K562 (cell line): ENCODE results near the gene ARHGEF16. TPM values are rescaled to one million over a fixed set of nuclear protein-coding genes. Genes with fewer than 3 reads are reported as not detected.
A peak's percentile ranks its signal among the peaks of the same experiment; 100 is the strongest.

Source experiments
- ATAC-seq: fragments of 200-7000 bp; cut with Tn5 transposase; 3 replicates; pipeline ENCODE4 v1.9.1; 2020; ENCODE audit warnings: moderate library complexity
- BruUV-seq: library from RNA; stranded (reverse); fragments of 400-500 nt; replicated peaks from 2 replicates; lab custom pipeline; 2021; lab: Mats Ljungman, UMichigan
- CTCF ChIA-PET: fragments of 300-600 bp; formaldehyde crosslinking; extraction: SDS; loops from one replicate; lab custom pipeline; 2021; ENCODE audit warnings: low intra/inter-chr PET ratio; lab: Yijun Ruan, JAX
- POLR2A ChIA-PET: fragments of 300-600, 350-650 bp; sonication (Branson Sonifier 250); formaldehyde crosslinking; extraction: SDS; loops from one replicate; lab custom pipeline; 2021; ENCODE audit warnings: antibody characterized with exemption, inconsistent platforms; lab: Yijun Ruan, JAX
- DNase-seq, 4 experiments: peaks; one replicate each; pipeline versions ENCODE4 v3.0.0 to v3.0.0-alpha.2; 2011 to 2018; ENCODE audit warnings: low spot score in 3 of 4, mixed read lengths in 3 of 4; ENCODE audit errors: extremely low read depth in 1 of 4
- FAIRE-seq: peaks from 2 replicates; lab custom pipeline; 2011; peaks lifted over from hg19 to GRCh38; lab: Jason Lieb, UNC
- H2AFZ ChIP-seq: 2 replicates; pipeline ENCODE4 v1.6.0; 2011; ENCODE audit warnings: low read depth, low read length, control low read depth, inconsistent platforms
- H3K27ac ChIP-seq: fragments of 200-600 bp; 3 replicates; pipeline ENCODE4 v1.8.0; 2011; ENCODE audit warnings: low read depth, mild to moderate bottlenecking, control low read depth, inconsistent platforms, low read length, moderate library complexity, mixed read lengths; ENCODE audit errors: extremely low read depth
- H3K27me3 ChIP-seq, 2 experiments: fragments of 300-600 bp in 1 of 2; 2 replicates in 1 of 2; 3 replicates in 1 of 2; pipeline versions ENCODE4 v1.6.0 to v1.8.0; 2011; ENCODE audit warnings: inconsistent platforms in 2 of 2, low read length in 2 of 2, mild to moderate bottlenecking in 1 of 2, mixed read lengths in 1 of 2, moderate library complexity in 1 of 2; ENCODE audit not compliant: control insufficient read depth in 2 of 2, insufficient read depth in 2 of 2
- H3K36me3 ChIP-seq: fragments of 300-600 bp; 3 replicates; pipeline ENCODE4 v1.8.0; 2011; ENCODE audit warnings: mild to moderate bottlenecking, low read length, inconsistent platforms; ENCODE audit not compliant: control insufficient read depth, insufficient read depth
- H3K4me1 ChIP-seq, 2 experiments: fragments of 200-600 bp in 1 of 2; replicated peaks in 1 of 2; 2 replicates in 1 of 2; 3 replicates in 1 of 2; pipeline versions ENCODE4 v1.5.1 to v1.8.0; 2011; ENCODE audit warnings: inconsistent platforms in 2 of 2, low read length in 2 of 2, mild to moderate bottlenecking in 1 of 2, mixed read lengths in 1 of 2, moderate library complexity in 1 of 2; ENCODE audit not compliant: control insufficient read depth in 2 of 2, insufficient read depth in 2 of 2
- H3K4me2 ChIP-seq: 2 replicates; pipeline ENCODE4 v1.6.1; 2011; ENCODE audit warnings: low read length, control low read depth, inconsistent platforms, mixed read lengths; ENCODE audit not compliant: insufficient read depth
- H3K4me3 ChIP-seq: fragments of 200-600 bp; sonication (generic), shearing (Covaris generic); 2 replicates; pipeline ENCODE4 v1.5.1; 2016; ENCODE audit warnings: control low read depth, inconsistent platforms
- H3K79me2 ChIP-seq: fragments of 200-600 bp; 3 replicates; pipeline ENCODE4 v1.8.0; 2011; ENCODE audit warnings: low read length, inconsistent platforms; ENCODE audit not compliant: control insufficient read depth, insufficient read depth
- H3K9ac ChIP-seq, 2 experiments: 2 replicates each; pipeline versions ENCODE4 v1.6.0 to v1.6.1; 2011; ENCODE audit warnings: low read depth in 2 of 2, low read length in 2 of 2, control low read depth in 1 of 2, inconsistent platforms in 1 of 2, mild to moderate bottlenecking in 1 of 2, mixed read lengths in 1 of 2; ENCODE audit not compliant: insufficient read depth in 1 of 2
- H3K9me1 ChIP-seq: one replicate; pipeline ENCODE4 v1.6.0; 2011; ENCODE audit warnings: inconsistent platforms, mild to moderate bottlenecking, low read length, moderate library complexity; ENCODE audit not compliant: control insufficient read depth, insufficient read depth
- H3K9me3 ChIP-seq: replicated peaks from 2 replicates; pipeline ENCODE4 v1.5.1; 2011; ENCODE audit warnings: low read depth, low read length, inconsistent platforms; ENCODE audit not compliant: control insufficient read depth, insufficient read depth
- H4K20me1 ChIP-seq: replicated peaks from 2 replicates; pipeline ENCODE4 v1.6.1; 2011; ENCODE audit warnings: low read length, inconsistent platforms, mixed read lengths; ENCODE audit not compliant: control insufficient read depth, insufficient read depth
- C11orf30 ChIP-seq: fragments of 450-650 bp; IDR thresholded peaks from 2 replicates; pipeline ENCODE4 v1.6.1; 2016; ENCODE audit warnings: low read depth, mild to moderate bottlenecking
- CC2D1A ChIP-seq: fragments of 450-650 bp; IDR thresholded peaks from 2 replicates; pipeline ENCODE4 v1.6.1; 2017; ENCODE audit warnings: mild to moderate bottlenecking
- MAFF ChIP-seq: IDR thresholded peaks from 2 replicates; pipeline ENCODE4 v1.6.1; 2012; ENCODE audit warnings: low read length, improper control_type of control experiment
- NELFE ChIP-seq: IDR thresholded peaks from 2 replicates; pipeline ENCODE4 v1.6.1; 2011; ENCODE audit warnings: mild to moderate bottlenecking; ENCODE audit not compliant: insufficient read depth, insufficient read length
- ZEB2 ChIP-seq: fragments of 450-650 bp; IDR thresholded peaks from 2 replicates; pipeline ENCODE4 v1.6.1; 2016
- ZNF232 ChIP-seq: sonication (generic); formaldehyde crosslinking; IDR thresholded peaks from 2 replicates; pipeline ENCODE4 v1.8.0; 2022; ENCODE audit warnings: mild to moderate bottlenecking, missing genetic modification reagents
- ZNF384 ChIP-seq: IDR thresholded peaks from 2 replicates; pipeline ENCODE4 v1.6.1; 2012; ENCODE audit warnings: low read depth, low read length, improper control_type of control experiment
- WGBS: fragments of 100-300 bp; shearing (Covaris generic); methylation state at CpG from one replicate; pipeline ENCODE4 v1.1.6; 2016; ENCODE audit warnings: low coverage, mixed read lengths; ENCODE audit not compliant: insufficient coverage; ENCODE audit errors: missing lambda C conversion rate; 5-methylcytosine and 5-hydroxymethylcytosine counted together
- in situ Hi-C: fragments of 300-500 bp; cut with MboI; formaldehyde crosslinking; loops from 4 replicates; pipeline ENCODE4 v1.15.0; 2018; ENCODE audit warnings: inconsistent platforms, mixed read lengths
- intact Hi-C: fragments of 100-400 bp; cut with micrococcal nuclease; formaldehyde crosslinking; loops from 2 replicates; pipeline ENCODE4 v1.14.2; 2022
- polyA plus RNA-seq, 8 experiments: library from polyadenylated mRNA; depleted of rRNA in 4 of 8; stranded (reverse) in 5 of 8; unstranded in 3 of 8; fragments of >200 nt; fragmentation: Nextera tagmentation in 2 of 8; fragmentation: Illumina TruSeq in 1 of 8; extraction: Ambion mirVana in 2 of 8; extraction: Trizol in 1 of 8; gene quantifications; 2 replicates each; pipeline versions ENCODE4 v1.2.1 to v1.2.3, GENCODE V29; 2011 to 2014; ENCODE audit warnings: inconsistent platforms in 1 of 8, missing spikeins in 1 of 8
- total RNA-seq, 7 experiments: library from RNA; depleted of rRNA in 6 of 7; stranded (reverse); fragments of >200 nt in 6 of 7; fragmentation: Illumina TruSeq in 2 of 7; extraction: Trizol in 2 of 7; gene quantifications; 2 replicates each; pipeline versions ENCODE4 v1.2.1 to v1.2.3, GENCODE V29; 2011 to 2021; ENCODE audit warnings: low replicate concordance in 1 of 7
- TF ChIP-seq, protein P1 (sequence below): fragments of 450-650 bp; conservative IDR thresholded peaks from 2 replicates; pipeline ENCODE4 v1.6.1; 2016; ENCODE audit warnings: missing genetic modification characterization, low read depth, mild to moderate bottlenecking, control low read depth, missing compliant biosample characterization
- TF ChIP-seq, protein P2 (sequence below), 2 experiments: fragments of 450-650 bp; conservative IDR thresholded peaks; 2 replicates each; pipeline ENCODE4 v1.6.1; 2017; ENCODE audit warnings: mild to moderate bottlenecking in 2 of 2, moderate library complexity in 2 of 2
- TF ChIP-seq, protein P3 (sequence below): fragments of 250-450 bp; sonication (Bioruptor Pico); IDR thresholded peaks from 2 replicates; pipeline ENCODE4 v1.5.0; 2020; ENCODE audit warnings: mild to moderate bottlenecking, borderline replicate concordance

The ARHGEF16 gene
- total and polyA plus RNA-seq, 9 of the 15 experiments (the other 6 are each of a cell fraction or from before 2014, with no cell fraction given): 0.15 to 1.2 (median 0.49) TPM; not detected in 2

DNA sequence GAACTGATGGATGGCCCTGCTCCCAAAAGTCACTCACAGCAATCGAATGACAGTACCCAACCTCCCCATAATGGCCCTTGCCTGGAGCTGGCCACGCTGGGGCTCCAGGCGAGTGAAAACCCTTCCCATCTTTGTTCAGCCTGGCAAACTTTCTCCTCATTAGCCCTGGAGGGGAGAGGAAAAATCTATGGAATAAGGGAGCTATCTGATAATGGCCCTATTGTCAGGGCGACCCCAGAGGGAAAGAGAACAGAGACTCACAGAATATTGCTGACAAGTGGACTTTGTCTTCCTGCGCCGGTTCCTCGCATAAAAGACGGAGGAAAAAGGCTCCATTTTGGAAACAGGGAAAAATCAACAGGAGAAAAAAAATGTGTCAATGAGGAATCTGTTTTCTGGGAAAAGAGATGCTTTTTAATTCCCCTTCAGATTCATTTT is 13.0 kb upstream of the ARHGEF16 start:
- no TSS peak for BruUV-seq
- Histone ChIP-seq H3K36me3 (no peaks in the 10 kb centered on the region), H3K27me3 (peaks cover 30 to 65% of the 10 kb centered on the region in 2 experiments; a peak in 4 of 5 replicates), H3K4me2 (no peak overlapping the region), H3K4me3 (no peak overlapping the region), H2AFZ (no peak overlapping the region), H3K27ac (no peak overlapping the region), H4K20me1 (peaks cover 3% of the 10 kb centered on the region; the same call in 1 of the 2 replicates), H3K79me2 (no peaks in the 10 kb centered on the region), H3K4me1 (peaks cover 0 to 6% of the 10 kb centered on the region in 2 experiments; a peak in 1 of 5 replicates), H3K9me1 (no peaks in the 10 kb centered on the region), H3K9ac (no peak overlapping the region), H3K9me3 (no peaks in the 10 kb centered on the region)
- TF ChIP-seq MAFF (0 out of 2 replicates have a peak, but pooled peaks have one; percentile 5), C11orf30 (0 out of 2 replicates have a peak, but pooled peaks have one; percentile 8), ZNF232 (CRISPR knock-in tag) (no peak)
- CTCF ChIA-PET: no interaction called here
- no peak for ATAC-seq
- intact Hi-C loops (no loop called here), in situ Hi-C loops (loop anchor here (5.0 kb wide), 1 partner anchor 181 kb away; no protein-coding TSS in a partner anchor)
- POLR2A ChIA-PET: interaction anchor here (0.7 kb wide), 1 partner anchor 12 kb away, joined by 3 read pairs; no protein-coding TSS in a partner anchor
- FAIRE-seq: no peak
- DNase-seq: no peak
- WGBS: 0% methylated on average over 8 of the region's 8 CpGs

DNA sequence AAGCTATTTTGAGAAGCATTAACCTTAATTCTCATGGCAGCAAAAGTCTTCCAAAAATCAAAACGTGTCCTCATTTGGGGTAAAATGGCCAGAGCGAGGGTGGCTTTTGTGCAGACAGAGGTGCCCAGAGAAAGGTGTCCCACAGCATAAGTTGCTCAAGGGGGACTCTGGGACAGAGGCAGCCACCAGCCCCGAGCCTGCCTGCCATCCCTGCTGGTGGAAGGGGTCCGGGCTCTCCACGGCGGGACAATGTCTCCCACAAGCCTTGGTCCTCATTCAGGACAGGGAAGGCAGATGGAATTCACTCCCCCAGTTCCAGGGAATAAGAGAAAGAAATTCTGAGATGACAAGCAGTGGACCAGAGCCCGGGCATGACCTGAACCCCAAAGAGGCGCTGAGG is 12.6 kb upstream of the ARHGEF16 start:
- in situ Hi-C loops: loop anchor here (5.0 kb wide), 1 partner anchor 180 kb away; no protein-coding TSS in a partner anchor
- Histone ChIP-seq H3K4me1 (peaks cover 0 to 2% of the 10 kb centered on the region in 2 experiments; a peak in 1 of 5 replicates), H3K79me2 (no peaks in the 10 kb centered on the region), H3K27me3 (peaks cover 30 to 61% of the 10 kb centered on the region in 2 experiments; a peak in 4 of 5 replicates), H3K9ac (no peak overlapping the region), H3K4me2 (no peak overlapping the region), H2AFZ (no peak overlapping the region), H3K4me3 (no peak overlapping the region), H3K9me1 (no peaks in the 10 kb centered on the region), H3K27ac (no peak overlapping the region), H3K36me3 (no peaks in the 10 kb centered on the region), H3K9me3 (no peaks in the 10 kb centered on the region), H4K20me1 (peaks cover 3% of the 10 kb centered on the region; the same call in 1 of the 2 replicates)
- FAIRE-seq (no peak), ATAC-seq (no peak), DNase-seq (no peak)
- CTCF ChIA-PET: no interaction called here
- no TSS peak for BruUV-seq
- 0% methylated on average over 8 of the region's 8 CpGs for WGBS
- POLR2A ChIA-PET: interaction anchor here (0.9 kb wide), 1 partner anchor 8 kb away, joined by 4 read pairs; no protein-coding TSS in a partner anchor
- intact Hi-C loops: no loop called here
- TF ChIP-seq, protein P1, sequence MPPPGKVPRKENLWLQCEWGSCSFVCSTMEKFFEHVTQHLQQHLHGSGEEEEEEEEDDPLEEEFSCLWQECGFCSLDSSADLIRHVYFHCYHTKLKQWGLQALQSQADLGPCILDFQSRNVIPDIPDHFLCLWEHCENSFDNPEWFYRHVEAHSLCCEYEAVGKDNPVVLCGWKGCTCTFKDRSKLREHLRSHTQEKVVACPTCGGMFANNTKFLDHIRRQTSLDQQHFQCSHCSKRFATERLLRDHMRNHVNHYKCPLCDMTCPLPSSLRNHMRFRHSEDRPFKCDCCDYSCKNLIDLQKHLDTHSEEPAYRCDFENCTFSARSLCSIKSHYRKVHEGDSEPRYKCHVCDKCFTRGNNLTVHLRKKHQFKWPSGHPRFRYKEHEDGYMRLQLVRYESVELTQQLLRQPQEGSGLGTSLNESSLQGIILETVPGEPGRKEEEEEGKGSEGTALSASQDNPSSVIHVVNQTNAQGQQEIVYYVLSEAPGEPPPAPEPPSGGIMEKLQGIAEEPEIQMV (tag): no peak
- TF ChIP-seq ZNF384 (no peak), ZEB2 (no peak), CC2D1A (no peak), NELFE (no peak)
- TF ChIP-seq, protein P2, sequence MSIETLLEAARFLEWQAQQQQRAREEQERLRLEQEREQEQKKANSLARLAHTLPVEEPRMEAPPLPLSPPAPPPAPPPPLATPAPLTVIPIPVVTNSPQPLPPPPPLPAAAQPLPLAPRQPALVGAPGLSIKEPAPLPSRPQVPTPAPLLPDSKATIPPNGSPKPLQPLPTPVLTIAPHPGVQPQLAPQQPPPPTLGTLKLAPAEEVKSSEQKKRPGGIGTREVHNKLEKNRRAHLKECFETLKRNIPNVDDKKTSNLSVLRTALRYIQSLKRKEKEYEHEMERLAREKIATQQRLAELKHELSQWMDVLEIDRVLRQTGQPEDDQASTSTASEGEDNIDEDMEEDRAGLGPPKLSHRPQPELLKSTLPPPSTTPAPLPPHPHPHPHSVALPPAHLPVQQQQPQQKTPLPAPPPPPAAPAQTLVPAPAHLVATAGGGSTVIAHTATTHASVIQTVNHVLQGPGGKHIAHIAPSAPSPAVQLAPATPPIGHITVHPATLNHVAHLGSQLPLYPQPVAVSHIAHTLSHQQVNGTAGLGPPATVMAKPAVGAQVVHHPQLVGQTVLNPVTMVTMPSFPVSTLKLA (conservative IDR thresholded peaks at IDR 0.05): no peak
- TF ChIP-seq, protein P3, sequence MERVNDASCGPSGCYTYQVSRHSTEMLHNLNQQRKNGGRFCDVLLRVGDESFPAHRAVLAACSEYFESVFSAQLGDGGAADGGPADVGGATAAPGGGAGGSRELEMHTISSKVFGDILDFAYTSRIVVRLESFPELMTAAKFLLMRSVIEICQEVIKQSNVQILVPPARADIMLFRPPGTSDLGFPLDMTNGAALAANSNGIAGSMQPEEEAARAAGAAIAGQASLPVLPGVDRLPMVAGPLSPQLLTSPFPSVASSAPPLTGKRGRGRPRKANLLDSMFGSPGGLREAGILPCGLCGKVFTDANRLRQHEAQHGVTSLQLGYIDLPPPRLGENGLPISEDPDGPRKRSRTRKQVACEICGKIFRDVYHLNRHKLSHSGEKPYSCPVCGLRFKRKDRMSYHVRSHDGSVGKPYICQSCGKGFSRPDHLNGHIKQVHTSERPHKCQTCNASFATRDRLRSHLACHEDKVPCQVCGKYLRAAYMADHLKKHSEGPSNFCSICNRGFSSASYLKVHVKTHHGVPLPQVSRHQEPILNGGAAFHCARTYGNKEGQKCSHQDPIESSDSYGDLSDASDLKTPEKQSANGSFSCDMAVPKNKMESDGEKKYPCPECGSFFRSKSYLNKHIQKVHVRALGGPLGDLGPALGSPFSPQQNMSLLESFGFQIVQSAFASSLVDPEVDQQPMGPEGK (CRISPR knock-in tag): no peak
